Measurements from ENCODE around the gene EPB41L5. TPM values are rescaled to one million over a fixed set of nuclear protein-coding genes. Genes with fewer than 3 reads are reported as not detected.

EPB41L5 gene
- total and polyA plus RNA-seq, 9 of the 15 experiments (the other 6 are each of a cell fraction or from before 2014, with no cell fraction given), result 2.3 to 14.1 (median 8.2) TPM

Small RNA genes within 50 kb of the gene (small RNA-seq; reads per million reads assigned to genes)
- not detected for gene MTND4LP14
- gene RF00019, result not detected

Other genes starting within 250 kb of the EPB41L5 start
- gene TMEM185B, start 210.3 kb downstream of the EPB41L5 start, total RNA-seq (2014; rRNA removed), result 17.8 and 26.9 TPM in 2 replicates
- gene TMEM185B, start 210.3 kb downstream of the EPB41L5 start, total RNA-seq (2014; rRNA removed; fragmentation: Illumina TruSeq; extraction: Trizol), result 11.2 TPM in 2 replicates
- gene TMEM185B, start 210.3 kb downstream of the EPB41L5 start, total RNA-seq (2015; rRNA removed; fragmentation: Illumina TruSeq; extraction: Trizol), result 11.5 and 11.6 TPM in 2 replicates
- 26.3 and 27.3 TPM in 2 replicates for gene TMEM185B, start 210.3 kb downstream of the EPB41L5 start, total RNA-seq (2021)
- gene TMEM185B, start 210.3 kb downstream of the EPB41L5 start, polyA plus RNA-seq (2011; rRNA removed), result 8.7 and 12.1 TPM in 2 replicates
- 23.4 and 28.2 TPM in 2 replicates for gene TMEM185B, start 210.3 kb downstream of the EPB41L5 start, polyA plus RNA-seq (2014; fragmentation: Illumina TruSeq; extraction: Trizol)
- 1 to 10 TPM; 2.9 to 3.2 TPM for gene TMEM185B, start 210.3 kb downstream of the EPB41L5 start, polyA plus RNA-seq (2014; fragmentation: Nextera tagmentation; extraction: Ambion mirVana)
- gene TMEM185B, start 210.3 kb downstream of the EPB41L5 start, polyA plus RNA-seq (2014; rRNA removed), result 12.0 and 14.6 TPM in 2 replicates
- gene RALB, start 239.8 kb downstream of the EPB41L5 start, total RNA-seq (2014; rRNA removed), result 32.6 and 38.2 TPM in 2 replicates
- 38.4 and 42.0 TPM in 2 replicates for gene RALB, start 239.8 kb downstream of the EPB41L5 start, total RNA-seq (2014; rRNA removed; fragmentation: Illumina TruSeq; extraction: Trizol)
- 58.1 and 65.6 TPM in 2 replicates for gene RALB, start 239.8 kb downstream of the EPB41L5 start, total RNA-seq (2015; rRNA removed; fragmentation: Illumina TruSeq; extraction: Trizol)
- 30.9 and 31.6 TPM in 2 replicates for gene RALB, start 239.8 kb downstream of the EPB41L5 start, total RNA-seq (2021)
- 53.5 and 64.2 TPM in 2 replicates for gene RALB, start 239.8 kb downstream of the EPB41L5 start, polyA plus RNA-seq (2011; rRNA removed)
- gene RALB, start 239.8 kb downstream of the EPB41L5 start, polyA plus RNA-seq (2014; fragmentation: Illumina TruSeq; extraction: Trizol), result 48.1 and 56.8 TPM in 2 replicates
- 10 to 100 TPM; 14.8 to 29.9 TPM for gene RALB, start 239.8 kb downstream of the EPB41L5 start, polyA plus RNA-seq (2014; fragmentation: Nextera tagmentation; extraction: Ambion mirVana)
- 41.1 and 46.6 TPM in 2 replicates for gene RALB, start 239.8 kb downstream of the EPB41L5 start, polyA plus RNA-seq (2014; rRNA removed)